GM21619 (cell line): ENCODE data around the gene MYO7A.

ENCODE experiments used
- ATAC-seq: cut with Tn5 transposase; IDR thresholded peaks from one replicate; pipeline ENCODE4 v1.9.1; 2021; ENCODE audit not compliant: unreplicated experiment

Gene MYO7A

GRCh38 chr11:77182542-77183430 is 54.7 kb downstream of the MYO7A start:
- no peak for ATAC-seq

GRCh38 chr11:77183431-77183984 is 55.5 kb downstream of the MYO7A start:
- ATAC-seq: no peak

DNA sequence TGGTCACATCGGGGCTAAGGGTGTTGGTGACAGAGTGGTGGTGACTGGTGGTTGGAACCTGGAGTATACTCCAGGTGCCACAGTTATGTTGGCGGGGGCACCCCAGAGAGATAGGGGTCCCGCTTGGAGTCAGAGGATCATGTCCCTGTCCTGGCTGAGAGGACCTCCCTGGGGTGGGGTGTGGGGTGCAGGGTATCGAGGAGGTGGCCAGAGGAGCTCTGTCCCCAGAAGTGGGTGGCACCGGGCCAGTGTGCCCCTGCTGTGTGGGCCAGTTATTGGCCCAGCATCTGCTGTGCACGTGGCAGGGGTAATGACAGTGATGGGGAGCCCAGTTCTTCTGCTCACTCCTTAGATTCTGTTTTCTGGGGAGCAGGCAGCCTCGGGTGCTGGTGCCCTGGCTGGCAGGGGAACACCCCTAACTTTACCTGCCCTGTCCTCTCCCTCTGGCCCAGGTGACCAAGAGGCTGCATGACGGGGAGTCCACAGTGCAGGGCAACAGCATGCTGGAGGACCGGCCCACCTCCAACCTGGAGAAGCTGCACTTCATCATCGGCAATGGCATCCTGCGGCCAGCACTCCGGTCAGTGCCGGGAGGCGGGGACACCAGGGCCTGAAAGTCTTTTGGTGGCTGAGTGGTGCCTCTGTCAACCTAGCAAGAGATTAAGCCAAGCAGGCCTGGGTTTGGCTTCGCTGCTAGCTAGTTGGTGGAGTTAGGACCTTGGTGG is 56.3 kb downstream of the MYO7A start:
- no peak for ATAC-seq

DNA sequence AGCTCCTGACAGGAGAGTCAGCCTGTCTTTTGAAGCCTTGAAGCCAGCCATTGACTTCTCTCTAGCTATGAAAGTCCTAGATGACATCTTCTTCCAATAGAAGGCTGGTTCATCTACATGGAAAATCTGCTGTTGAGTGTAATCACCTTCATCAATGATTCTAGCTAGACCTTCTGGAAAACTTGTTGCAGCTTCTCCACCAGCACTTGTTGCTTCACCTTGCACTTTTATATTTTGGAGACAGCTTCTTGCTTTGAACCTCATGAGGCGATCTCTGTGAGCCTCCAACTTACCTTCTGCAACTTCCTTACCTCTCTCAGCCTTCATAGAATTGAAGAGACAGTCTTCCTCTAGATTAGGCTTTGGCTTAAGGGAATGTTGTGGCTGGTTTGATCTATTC is 58.3 kb downstream of the MYO7A start:
- ATAC-seq: no peak

DNA sequence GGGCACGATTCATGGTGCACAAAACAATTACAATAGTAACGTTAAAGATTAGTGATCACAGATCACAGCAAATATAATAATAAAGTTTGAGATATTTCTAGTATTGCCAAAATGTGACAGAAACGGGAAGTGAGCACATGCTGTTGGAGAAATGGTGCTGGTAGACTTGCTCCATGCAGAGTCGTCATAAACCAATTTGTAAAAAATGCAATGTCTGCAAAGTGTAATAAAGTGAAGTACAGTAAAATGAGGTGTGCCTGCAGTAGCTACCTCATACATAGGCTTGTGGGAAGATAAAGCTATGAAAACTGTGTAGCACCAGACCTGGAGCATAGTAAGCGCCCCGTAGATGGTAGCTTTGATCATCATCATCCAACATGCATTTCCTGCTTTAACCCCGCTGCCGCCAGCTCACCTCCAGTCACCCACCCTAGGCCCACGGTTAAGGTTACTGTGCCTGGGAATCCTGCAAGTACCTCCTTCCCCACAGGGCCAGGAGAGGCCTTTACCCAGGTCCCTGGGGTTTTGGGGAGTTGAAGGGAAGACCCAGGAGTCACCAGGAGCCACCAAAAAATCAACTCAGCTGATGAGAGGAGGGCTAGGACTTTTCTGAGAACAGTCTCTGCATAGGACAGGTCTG is 59.2 kb downstream of the MYO7A start:
- no peak for ATAC-seq

GRCh38 chr11:77187776-77188632 is 60.0 kb downstream of the MYO7A start:
- no peak for ATAC-seq

GRCh38 chr11:77188633-77189491 is 60.8 kb downstream of the MYO7A start:
- ATAC-seq: no peak

GRCh38 chr11:77189588-77190210 is 61.7 kb downstream of the MYO7A start:
- ATAC-seq: no peak

DNA sequence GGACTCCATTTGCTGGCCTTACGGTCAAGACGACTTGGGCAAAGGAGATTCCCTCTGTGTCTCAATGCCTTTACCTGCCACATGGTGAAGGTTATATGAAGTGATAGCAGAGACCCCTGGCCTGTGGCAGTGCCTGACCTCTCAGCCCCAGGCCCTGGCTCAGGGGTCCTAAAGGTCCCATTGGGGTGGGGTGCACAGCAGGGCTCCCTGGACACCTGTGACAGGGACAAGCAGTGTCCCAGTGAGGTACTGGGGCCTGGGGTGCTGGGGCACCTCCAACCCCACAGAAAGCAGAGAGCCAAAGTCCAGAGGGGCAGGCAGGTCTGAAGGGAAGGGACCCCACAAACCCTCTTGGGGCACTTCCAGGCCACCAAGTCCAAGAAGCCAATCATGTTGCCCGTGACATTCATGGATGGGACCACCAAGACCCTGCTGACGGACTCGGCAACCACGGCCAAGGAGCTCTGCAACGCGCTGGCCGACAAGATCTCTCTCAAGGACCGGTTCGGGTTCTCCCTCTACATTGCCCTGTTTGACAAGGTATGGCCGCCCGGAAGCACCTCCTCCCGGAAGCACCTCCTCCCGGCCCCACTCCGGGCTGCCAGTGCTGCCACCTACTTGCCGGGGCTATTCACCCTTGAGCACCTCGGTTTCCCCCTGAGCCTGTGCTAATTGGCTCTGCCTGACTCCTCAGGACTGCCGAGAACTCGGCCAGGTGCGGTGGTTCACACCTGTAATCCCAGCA is 62.5 kb downstream of the MYO7A start:
- no peak for ATAC-seq

DNA sequence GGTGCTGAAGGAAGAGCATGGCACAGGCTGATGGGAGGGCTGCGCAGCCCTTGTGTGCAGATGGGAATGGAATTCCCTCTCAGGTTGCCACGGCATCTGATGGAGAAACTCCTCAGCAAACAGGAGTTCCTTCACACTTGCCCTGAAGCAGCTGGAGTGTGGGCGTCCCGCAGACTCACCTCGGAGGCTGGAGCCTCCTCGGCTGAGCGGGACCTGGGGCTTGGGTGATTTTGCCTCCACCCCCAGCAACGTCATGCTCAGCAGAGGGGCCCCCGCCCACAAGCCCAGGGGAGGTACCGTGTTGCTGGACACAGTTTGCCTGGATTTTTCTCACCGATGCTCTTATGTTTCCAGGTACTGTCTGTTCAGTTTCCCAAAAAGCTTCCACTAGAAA is 63.4 kb downstream of the MYO7A start:
- ATAC-seq: no peak

GRCh38 chr11:77191823-77192495 is 63.9 kb downstream of the MYO7A start:
- no peak for ATAC-seq

- no peak for ATAC-seq
Measured at GRCh38 chr11:77193167-77193566, 65.1 kb downstream of the MYO7A start.

DNA sequence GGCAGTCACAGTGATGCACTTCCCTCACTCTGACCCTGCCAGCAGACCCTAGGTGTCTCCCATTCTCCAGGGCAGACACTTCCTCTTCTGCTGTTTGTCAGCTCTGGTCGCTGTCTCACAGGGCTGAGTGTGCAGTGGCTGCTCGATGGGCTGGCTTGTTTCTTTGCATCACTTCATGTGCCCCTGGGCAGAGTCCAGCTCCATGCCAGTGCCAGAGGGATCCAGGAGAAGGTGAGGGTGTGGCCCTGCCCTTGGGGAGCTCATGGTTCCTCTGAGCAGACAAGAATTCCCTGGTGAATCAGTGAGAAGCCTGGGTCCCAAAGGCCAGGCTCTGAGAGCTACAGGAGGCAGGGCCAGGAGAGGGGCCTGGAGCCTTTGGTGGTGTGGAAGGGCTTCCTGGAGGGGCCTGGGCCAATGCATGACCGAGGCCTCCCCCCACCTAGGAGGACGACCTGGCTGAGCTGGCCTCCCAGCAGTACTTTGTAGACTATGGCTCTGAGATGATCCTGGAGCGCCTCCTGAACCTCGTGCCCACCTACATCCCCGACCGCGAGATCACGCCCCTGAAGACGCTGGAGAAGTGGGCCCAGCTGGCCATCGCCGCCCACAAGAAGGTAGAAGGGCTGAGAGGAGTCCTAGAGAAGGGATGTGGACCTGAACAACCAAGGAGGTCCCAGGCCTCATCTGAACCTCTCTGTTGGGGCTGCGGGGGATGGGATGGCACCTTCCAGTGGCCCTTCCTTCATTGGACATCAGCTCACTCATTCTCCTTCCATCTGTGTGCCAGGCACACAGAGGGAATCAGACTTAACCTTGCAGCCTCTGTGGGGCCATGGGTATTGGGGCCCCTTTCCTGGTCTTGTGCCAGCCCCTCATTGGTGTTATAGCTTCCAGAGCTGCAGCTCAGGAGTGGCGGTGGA is 66.1 kb downstream of the MYO7A start:
- ATAC-seq: no peak

GRCh38 chr11:77195071-77195755 is 67.2 kb downstream of the MYO7A start:
- no peak for ATAC-seq

DNA sequence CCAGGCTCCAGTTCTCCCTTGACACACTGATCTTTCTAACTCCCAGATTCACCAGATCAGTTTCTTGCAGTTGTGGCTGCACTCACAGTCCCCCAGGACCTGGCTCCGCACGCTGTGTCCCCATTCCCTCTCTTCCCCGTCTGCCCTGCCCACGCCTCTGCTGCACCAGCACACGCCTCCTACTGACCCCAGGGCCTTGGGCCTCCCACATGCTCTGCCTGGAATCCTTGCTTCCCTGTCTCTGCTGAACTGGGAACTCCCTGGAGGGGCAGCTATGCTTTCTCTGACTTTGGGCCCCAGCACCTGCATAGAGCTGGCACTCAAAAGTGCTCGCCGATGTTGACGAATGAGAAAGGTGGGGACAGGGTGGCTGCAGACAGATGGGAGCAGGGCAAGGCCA is 68.9 kb downstream of the MYO7A start:
- ATAC-seq: no peak

- ATAC-seq: no peak
Measured at GRCh38 chr11:77197626-77198320, 69.7 kb downstream of the MYO7A start.
